IPS DF 19.7 (cell line): ENCODE measurements around the gene VCX3A.
"Not testable (repeated sequence)": the region's sequence is repeated elsewhere in the genome, so short reads cannot be mapped to it uniquely, and the experiment has no call there.

ENCODE experiments used
- DNase-seq: peaks from one replicate; pipeline ENCODE4 v3.0.0-alpha.2; 2013; ENCODE audit warnings: low read depth, low spot score

VCX3A gene

GRCh38 chrX:6535018-6535417, at the start of gene VCX3A:
VCX3A (minus strand) TSS chrX:6535118; CDS start chrX:6534497, 621 bp downstream.
- not testable (repeated sequence) for DNase-seq

DNA sequence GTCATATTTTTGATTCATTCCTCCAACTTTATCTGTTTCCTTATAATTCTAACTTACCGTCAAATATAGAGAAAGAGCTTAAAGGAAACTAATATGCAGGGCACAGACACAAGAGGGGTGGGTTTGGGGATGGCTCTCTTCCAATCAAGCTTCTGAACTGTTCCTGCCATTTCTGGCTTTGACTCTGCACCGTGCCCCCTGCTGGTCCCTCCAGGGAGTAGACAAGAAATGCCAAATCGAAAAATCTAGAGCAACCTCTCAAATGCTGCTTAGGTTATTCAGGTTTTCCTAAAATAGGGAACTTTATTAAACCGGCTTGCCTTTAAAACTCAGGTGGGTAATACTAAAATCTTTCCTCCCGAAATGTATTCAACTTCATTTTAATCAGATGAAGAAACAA, 39.8 kb upstream of the VCX3A start:
- no peak for DNase-seq

GRCh38 chrX:6568031-6568430, 33.1 kb upstream of the VCX3A start:
- no peak for DNase-seq

GRCh38 chrX:6558979-6559378, 24.1 kb upstream of the VCX3A start:
- no peak for DNase-seq

GRCh38 chrX:6557690-6558089, 22.8 kb upstream of the VCX3A start:
- DNase-seq = no peak

- DNase-seq = no peak
Measured at GRCh38 chrX:6550999-6551398, 16.1 kb upstream of the VCX3A start.

- no peak for DNase-seq
Measured at GRCh38 chrX:6545712-6546111, 10.8 kb upstream of the VCX3A start.

- DNase-seq = no peak
Measured at GRCh38 chrX:6526564-6527136, 8.3 kb downstream of the VCX3A start.

GRCh38 chrX:6517376-6517775, 17.5 kb downstream of the VCX3A start:
- no peak for DNase-seq

DNA sequence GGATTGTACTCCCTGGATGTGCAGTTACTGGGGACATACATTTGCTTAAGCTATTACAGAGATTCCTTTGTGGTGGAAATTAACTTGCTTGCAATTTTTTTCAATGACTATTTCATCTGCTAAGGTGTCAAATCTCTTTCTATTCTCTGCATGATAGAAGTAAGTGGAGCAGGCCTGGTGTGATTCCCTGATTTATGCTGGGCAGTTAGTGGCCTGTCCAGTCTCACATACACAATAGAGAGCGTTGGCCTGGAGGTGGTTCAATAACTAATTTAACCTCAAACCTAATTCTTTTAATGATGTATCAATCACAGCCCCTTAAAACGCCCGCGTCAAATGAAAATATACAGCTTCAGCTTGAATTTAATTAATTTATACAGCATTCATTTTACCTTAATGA, 28.5 kb downstream of the VCX3A start:
- no peak for DNase-seq

DNA sequence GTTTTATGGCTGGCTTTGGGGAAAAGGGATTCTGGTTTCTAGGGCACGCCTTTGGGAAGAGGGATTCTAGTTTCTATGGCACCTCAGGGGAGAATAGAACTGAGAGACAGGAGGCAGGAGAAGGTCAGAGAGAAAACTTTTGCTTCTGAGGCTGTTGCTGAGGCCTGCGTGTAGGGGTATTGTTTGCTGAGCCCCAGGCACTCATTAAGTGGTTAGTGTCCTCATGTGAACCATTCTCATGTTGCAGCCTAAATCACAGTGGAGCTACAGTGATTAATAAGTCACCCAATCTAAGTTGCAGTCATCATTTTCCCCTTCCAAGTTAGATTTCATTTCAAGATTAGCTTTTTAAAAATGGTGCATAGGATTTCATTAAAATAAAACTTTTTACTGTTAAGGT, 29.0 kb downstream of the VCX3A start:
- DNase-seq = no peak

DNA sequence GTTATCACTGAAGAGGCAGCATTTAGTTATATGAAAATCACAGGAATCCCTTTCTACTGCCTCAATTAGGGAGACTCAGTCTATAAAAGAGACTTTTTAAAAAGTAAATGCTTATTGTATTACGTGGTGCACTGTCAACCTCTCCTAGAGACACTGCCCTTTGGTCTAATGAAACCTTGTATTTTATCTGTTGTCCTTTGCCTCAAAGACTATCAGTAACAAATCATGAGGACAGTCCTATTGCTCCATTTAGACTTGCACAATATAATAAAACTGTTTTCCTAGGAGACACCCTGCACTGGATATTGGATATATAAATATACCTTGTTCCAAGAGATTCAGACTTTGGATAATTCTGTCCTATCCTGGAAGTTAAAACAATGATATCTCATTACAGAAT, 34.2 kb downstream of the VCX3A start:
- no peak for DNase-seq

- no peak for DNase-seq
Measured at GRCh38 chrX:6498324-6498723, 36.6 kb downstream of the VCX3A start.
